ENCODE results near the gene CSPG4.
A peak's percentile ranks its signal among the peaks of the same experiment; 100 is the strongest.
"Not testable (repeated sequence)": the region's sequence is repeated elsewhere in the genome, so short reads cannot be mapped to it uniquely, and the experiment has no call there.

The CSPG4 gene

GRCh38 chr15:75649848-75650247 lies 62.8 kb downstream of the CSPG4 start:
- no peak for DNase-seq (ENCODE audit: extremely low read depth in 1 of 2, low read depth in 1 of 2)

- DNase-seq (ENCODE audit: extremely low read depth in 1 of 2, low read depth in 1 of 2), result no peak
These were observed 63.4 kb downstream of the CSPG4 start for GRCh38 chr15:75649045-75649761.

DNA sequence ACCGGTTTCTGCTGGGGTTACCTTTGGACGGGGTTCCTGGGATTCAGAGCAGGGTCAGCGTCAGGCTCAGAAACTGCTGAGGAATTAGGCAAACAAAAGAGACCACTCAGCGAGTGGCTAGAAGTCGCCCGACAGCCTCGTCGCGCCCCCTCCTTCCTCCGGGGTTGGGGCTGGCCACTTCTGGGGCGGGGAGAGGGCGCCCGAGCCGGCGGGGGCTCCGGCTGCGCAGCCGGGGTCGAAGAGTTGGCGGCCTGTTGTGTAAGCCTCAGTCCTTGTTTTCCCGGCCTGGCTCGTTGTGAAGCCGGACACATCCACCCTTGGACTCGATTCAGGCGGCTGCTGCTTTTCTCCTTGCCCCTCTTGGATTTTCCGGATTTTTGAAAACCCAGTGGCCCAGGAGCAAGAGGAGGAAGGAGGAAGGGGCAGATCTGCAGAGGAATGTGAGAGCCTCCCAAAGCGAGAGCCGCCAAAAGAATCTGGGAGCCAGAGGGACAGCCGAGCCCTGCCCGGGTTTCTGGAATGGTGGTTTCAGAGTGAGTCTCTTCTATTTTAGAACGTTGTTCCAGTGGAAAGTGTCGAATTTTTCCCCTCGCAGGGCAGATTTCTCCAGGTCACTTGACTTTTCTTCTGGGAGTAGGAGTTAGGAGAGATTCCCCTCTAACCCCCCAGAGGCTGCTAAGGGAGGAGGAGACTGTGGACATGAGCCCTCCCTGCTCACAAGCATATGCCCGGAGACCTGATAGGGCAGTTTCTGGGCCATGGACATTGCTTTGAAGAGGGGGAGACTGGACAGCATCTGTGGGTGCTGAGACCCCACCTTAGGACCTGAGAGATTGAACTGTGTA lies 64.3 kb downstream of the CSPG4 start:
- DNase-seq (ENCODE audit: extremely low read depth in 1 of 2, low read depth in 1 of 2), result no peak

DNA sequence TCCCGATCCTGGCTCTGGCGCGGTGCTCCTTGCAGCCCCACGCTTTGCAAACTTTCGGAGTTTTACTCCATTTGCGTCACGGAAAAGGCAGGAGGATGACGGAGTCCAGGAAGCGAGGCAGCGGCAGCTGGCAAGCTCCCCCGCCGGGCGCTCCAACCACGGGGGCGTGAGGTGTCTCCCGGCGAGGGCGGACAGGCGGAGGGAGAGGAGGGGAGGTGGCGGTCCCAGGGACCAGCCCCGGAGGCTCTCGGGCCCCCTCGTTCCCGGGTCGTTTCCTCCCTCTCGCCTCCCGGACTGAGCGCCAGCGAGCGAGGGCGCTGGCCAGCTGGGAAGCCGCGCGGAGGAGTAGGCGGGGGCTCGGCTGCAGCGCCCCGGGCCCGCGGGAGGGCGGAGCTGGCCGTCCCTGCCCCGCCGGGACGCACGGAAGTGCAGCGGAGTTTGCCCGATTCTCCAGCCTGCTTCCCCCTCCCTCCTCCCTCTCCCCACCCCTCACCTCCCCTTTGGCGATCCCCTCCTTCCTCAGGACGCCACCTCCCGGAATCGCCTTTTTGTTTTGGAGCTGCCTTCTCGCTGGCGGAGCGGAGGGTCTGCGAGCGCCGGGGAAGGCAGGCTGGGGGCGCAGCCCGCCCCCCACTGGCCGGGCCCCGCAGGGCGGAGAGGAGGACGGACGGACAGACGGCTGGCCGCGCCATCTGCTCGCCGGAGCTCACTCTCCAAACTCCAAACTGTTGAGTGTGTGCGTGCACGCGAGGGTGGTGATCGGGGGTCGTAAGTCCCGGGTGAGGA lies 65.1 kb downstream of the CSPG4 start, which contains the start of gene SNX33:
Gene SNX33 (plus strand): TSS at position 543 of the 786 bp plus-strand sequence. CDS start 1,191 bp downstream, outside the sequence.
- peak; percentile 36 to 50 for DNase-seq (ENCODE audit: extremely low read depth in 1 of 2, low read depth in 1 of 2)

- DNase-seq (ENCODE audit: extremely low read depth in 1 of 2, low read depth in 1 of 2), result no peak
These were observed 65.7 kb downstream of the CSPG4 start for GRCh38 chr15:75646944-75647364.

- no peak for DNase-seq (ENCODE audit: extremely low read depth in 1 of 2, low read depth in 1 of 2)
These were observed 66.3 kb downstream of the CSPG4 start for GRCh38 chr15:75646112-75646943.

GRCh38 chr15:75644376-75644775 lies 68.3 kb downstream of the CSPG4 start:
- no peak for DNase-seq (ENCODE audit: extremely low read depth in 1 of 2, low read depth in 1 of 2)

DNA sequence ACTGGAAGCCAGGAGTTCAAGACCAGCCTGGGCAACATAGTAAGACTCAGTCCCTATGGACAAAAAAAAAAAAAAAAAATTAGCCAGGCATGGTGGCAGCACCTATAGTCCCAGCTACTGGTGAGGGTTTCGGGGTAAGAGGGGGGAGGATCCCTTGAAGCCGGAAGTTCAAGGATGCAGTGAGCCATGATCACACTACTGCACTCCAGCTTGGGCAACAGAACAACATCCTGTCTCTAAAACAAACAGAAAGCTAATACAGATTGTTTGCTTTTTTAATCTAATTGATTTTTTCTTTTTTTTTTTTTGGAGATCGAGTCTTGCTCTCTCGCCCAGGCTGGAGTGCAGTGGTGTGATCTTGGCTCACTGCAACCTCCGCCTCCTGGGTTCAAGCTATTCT lies 71.0 kb downstream of the CSPG4 start:
- no peak for DNase-seq (ENCODE audit: extremely low read depth in 1 of 2, low read depth in 1 of 2)

DNA sequence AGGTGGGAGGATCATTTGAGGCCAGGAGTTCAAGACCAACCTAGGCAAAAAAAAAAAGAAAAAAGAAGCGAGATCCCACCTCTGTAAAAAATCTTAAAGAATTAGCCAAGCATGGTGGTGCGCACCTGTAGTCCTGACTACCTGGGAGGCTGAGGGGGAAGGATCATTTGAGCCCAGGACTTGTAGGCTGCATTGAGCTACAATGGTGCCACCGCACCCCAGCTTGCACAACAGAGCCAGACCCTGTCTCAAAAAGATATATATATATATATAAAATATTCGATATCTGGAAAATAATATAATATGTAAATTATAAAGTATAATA lies 71.5 kb downstream of the CSPG4 start:
- no peak for DNase-seq (ENCODE audit: extremely low read depth in 1 of 2, low read depth in 1 of 2)

DNA sequence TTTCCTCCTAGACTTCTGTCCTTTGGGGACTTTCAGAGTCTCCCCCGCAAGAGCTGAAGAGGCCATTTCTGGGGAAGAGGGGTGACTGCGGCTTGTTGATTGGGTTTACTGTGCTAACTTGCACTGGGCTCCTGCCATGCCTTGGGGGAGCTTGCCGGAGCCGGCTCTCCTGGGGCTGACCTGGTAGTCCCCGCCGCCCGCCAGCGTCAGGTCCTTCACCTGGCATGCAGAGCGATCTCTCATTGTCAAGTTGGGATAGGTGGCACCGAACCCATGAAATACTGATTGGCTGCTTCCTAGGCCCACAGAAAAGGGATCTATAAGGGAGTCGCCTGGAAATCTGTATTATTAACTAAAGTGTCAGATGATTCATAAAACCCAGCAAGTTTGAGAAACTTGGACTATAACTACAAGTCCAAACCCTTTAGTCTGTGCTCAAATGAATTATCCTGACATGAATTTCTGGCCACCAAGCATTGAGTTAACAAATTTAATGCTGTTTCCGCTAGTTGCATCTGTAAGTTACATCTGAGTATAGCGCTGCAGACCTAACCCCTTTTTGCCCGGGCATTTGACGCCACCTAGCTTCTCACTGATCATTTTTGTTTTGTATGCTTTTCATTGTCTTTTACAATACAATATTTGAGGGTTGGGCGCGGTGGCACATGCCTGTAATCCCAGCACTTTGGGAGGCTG lies 72.0 kb downstream of the CSPG4 start:
- peak in 1 of 2 donors; percentile 42 for DNase-seq (ENCODE audit: extremely low read depth in 1 of 2, low read depth in 1 of 2)

GRCh38 chr15:75639709-75640482 lies 72.8 kb downstream of the CSPG4 start, which contains the start of gene IMP3:
Gene IMP3, minus strand, starts transcription at chr15:75640224. Its CDS starts 56 bp downstream, at chr15:75640168.
- DNase-seq (ENCODE audit: extremely low read depth in 1 of 2, low read depth in 1 of 2), result peak; percentile 89 to 95

DNA sequence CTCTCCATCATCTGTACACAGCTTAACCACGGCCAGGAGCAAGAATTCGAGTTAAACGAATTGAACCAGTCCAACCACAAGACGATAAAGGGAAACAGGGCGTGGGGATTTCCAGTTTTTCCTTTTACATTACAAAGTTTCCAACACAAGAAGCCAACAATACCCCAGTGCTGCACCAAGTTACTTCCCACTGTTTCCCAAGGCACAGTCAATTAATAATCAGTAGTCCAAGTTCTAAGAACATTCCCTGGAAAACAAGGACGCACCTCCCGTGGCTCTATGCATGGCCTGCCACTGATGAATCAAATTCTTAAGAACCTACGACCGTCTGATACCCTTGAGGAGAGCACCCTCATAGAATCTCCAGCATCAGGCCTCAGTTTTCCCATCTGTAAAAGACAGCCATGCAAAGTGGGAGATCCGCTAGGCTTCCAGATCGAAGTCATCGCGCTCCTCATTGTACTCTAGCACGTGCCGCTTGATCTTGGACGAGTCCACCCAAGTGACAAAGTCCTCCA lies 73.4 kb downstream of the CSPG4 start:
- DNase-seq (ENCODE audit: extremely low read depth in 1 of 2, low read depth in 1 of 2), result no peak

DNA sequence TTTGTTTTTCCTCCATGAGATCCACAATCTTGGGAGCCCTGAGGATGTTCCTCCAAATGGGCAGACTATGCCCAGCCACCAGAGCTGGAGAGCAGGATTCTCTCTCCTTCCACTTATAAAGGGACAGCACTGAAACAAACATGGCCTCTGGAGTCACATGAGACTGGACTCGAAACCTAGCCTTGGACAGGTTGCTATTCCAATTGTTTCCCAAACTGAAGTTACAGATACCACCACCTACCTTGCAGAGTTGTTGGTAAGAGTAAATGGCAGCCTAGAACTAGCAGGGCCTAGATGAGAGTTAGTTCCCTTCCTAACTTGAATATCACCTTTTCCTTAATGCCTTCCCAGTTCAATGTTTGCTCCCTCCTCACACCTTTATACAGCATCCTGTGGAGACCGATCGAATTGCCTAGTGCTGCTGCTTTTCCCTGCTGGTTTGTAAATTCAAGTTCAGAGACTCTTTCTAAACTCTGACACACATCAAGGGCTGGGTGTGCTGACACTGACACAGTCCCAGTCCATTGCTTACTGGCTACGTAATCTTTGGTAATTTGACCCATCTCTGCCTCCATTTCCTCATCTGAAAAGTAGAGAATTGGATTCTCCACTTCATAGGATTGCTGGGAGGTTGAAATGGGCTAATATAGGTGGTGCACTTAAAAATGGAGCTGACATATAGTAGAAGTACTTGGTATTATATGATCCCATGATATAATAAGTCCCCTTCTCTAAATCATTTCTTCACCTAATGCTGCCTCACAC lies 75.2 kb downstream of the CSPG4 start:
- DNase-seq (ENCODE audit: extremely low read depth in 1 of 2, low read depth in 1 of 2), result no peak

- no peak for DNase-seq (ENCODE audit: extremely low read depth in 1 of 2, low read depth in 1 of 2)
These were observed 76.6 kb downstream of the CSPG4 start for GRCh38 chr15:75636026-75636425.

GRCh38 chr15:75633922-75634321 lies 78.7 kb downstream of the CSPG4 start:
- DNase-seq (ENCODE audit: extremely low read depth in 1 of 2, low read depth in 1 of 2), result not testable (repeated sequence)

GRCh38 chr15:75631935-75632334 lies 80.7 kb downstream of the CSPG4 start:
- no peak for DNase-seq (ENCODE audit: extremely low read depth in 1 of 2, low read depth in 1 of 2)

- DNase-seq (ENCODE audit: extremely low read depth in 1 of 2, low read depth in 1 of 2), result peak; percentile 85 to 93
These were observed 86.9 kb downstream of the CSPG4 start, which contains the start of gene SNUPN for GRCh38 chr15:75625542-75626347. Gene SNUPN, minus strand, starts transcription at chr15:75625725. Its CDS starts 4,674 bp downstream, at chr15:75621051.
